K562 (cell line): Measurements from ENCODE around the gene MVB12B. TPM values are rescaled to one million over a fixed set of nuclear protein-coding genes. Genes with fewer than 3 reads are reported as not detected.

Experiments
- ATAC-seq: fragments of 200-7000 bp; cut with Tn5 transposase; 3 replicates; pipeline ENCODE4 v1.9.1; 2020; ENCODE audit warnings: moderate library complexity
- BruUV-seq: library from RNA; stranded (reverse); fragments of 400-500 nt; replicated peaks from 2 replicates; lab custom pipeline; 2021; lab: Mats Ljungman, UMichigan
- CTCF ChIA-PET: fragments of 300-600 bp; formaldehyde crosslinking; extraction: SDS; loops from one replicate; lab custom pipeline; 2021; ENCODE audit warnings: low intra/inter-chr PET ratio; lab: Yijun Ruan, JAX
- POLR2A ChIA-PET: fragments of 300-600, 350-650 bp; sonication (Branson Sonifier 250); formaldehyde crosslinking; extraction: SDS; loops from one replicate; lab custom pipeline; 2021; ENCODE audit warnings: antibody characterized with exemption, inconsistent platforms; lab: Yijun Ruan, JAX
- DNase-seq, 4 experiments: peaks; one replicate each; pipeline versions ENCODE4 v3.0.0 to v3.0.0-alpha.2; 2011 to 2018; ENCODE audit warnings: low spot score in 3 of 4, mixed read lengths in 3 of 4; ENCODE audit errors: extremely low read depth in 1 of 4
- FAIRE-seq: peaks from 2 replicates; lab custom pipeline; 2011; peaks lifted over from hg19 to GRCh38; lab: Jason Lieb, UNC
- H2AFZ ChIP-seq: 2 replicates; pipeline ENCODE4 v1.6.0; 2011; ENCODE audit warnings: low read depth, low read length, control low read depth, inconsistent platforms
- H3K27ac ChIP-seq: fragments of 200-600 bp; 3 replicates; pipeline ENCODE4 v1.8.0; 2011; ENCODE audit warnings: low read depth, mild to moderate bottlenecking, control low read depth, inconsistent platforms, low read length, moderate library complexity, mixed read lengths; ENCODE audit errors: extremely low read depth
- H3K27me3 ChIP-seq, 2 experiments: fragments of 300-600 bp in 1 of 2; 2 replicates in 1 of 2; 3 replicates in 1 of 2; pipeline versions ENCODE4 v1.6.0 to v1.8.0; 2011; ENCODE audit warnings: inconsistent platforms in 2 of 2, low read length in 2 of 2, mild to moderate bottlenecking in 1 of 2, mixed read lengths in 1 of 2, moderate library complexity in 1 of 2; ENCODE audit not compliant: control insufficient read depth in 2 of 2, insufficient read depth in 2 of 2
- H3K36me3 ChIP-seq: fragments of 300-600 bp; 3 replicates; pipeline ENCODE4 v1.8.0; 2011; ENCODE audit warnings: mild to moderate bottlenecking, low read length, inconsistent platforms; ENCODE audit not compliant: control insufficient read depth, insufficient read depth
- H3K4me1 ChIP-seq, 2 experiments: fragments of 200-600 bp in 1 of 2; replicated peaks in 1 of 2; 2 replicates in 1 of 2; 3 replicates in 1 of 2; pipeline versions ENCODE4 v1.5.1 to v1.8.0; 2011; ENCODE audit warnings: inconsistent platforms in 2 of 2, low read length in 2 of 2, mild to moderate bottlenecking in 1 of 2, mixed read lengths in 1 of 2, moderate library complexity in 1 of 2; ENCODE audit not compliant: control insufficient read depth in 2 of 2, insufficient read depth in 2 of 2
- H3K4me2 ChIP-seq: 2 replicates; pipeline ENCODE4 v1.6.1; 2011; ENCODE audit warnings: low read length, control low read depth, inconsistent platforms, mixed read lengths; ENCODE audit not compliant: insufficient read depth
- H3K4me3 ChIP-seq: fragments of 200-600 bp; sonication (generic), shearing (Covaris generic); 2 replicates; pipeline ENCODE4 v1.5.1; 2016; ENCODE audit warnings: control low read depth, inconsistent platforms
- H3K79me2 ChIP-seq: fragments of 200-600 bp; 3 replicates; pipeline ENCODE4 v1.8.0; 2011; ENCODE audit warnings: low read length, inconsistent platforms; ENCODE audit not compliant: control insufficient read depth, insufficient read depth
- H3K9ac ChIP-seq, 2 experiments: 2 replicates each; pipeline versions ENCODE4 v1.6.0 to v1.6.1; 2011; ENCODE audit warnings: low read depth in 2 of 2, low read length in 2 of 2, control low read depth in 1 of 2, inconsistent platforms in 1 of 2, mild to moderate bottlenecking in 1 of 2, mixed read lengths in 1 of 2; ENCODE audit not compliant: insufficient read depth in 1 of 2
- H3K9me1 ChIP-seq: one replicate; pipeline ENCODE4 v1.6.0; 2011; ENCODE audit warnings: inconsistent platforms, mild to moderate bottlenecking, low read length, moderate library complexity; ENCODE audit not compliant: control insufficient read depth, insufficient read depth
- H3K9me3 ChIP-seq: replicated peaks from 2 replicates; pipeline ENCODE4 v1.5.1; 2011; ENCODE audit warnings: low read depth, low read length, inconsistent platforms; ENCODE audit not compliant: control insufficient read depth, insufficient read depth
- H4K20me1 ChIP-seq: replicated peaks from 2 replicates; pipeline ENCODE4 v1.6.1; 2011; ENCODE audit warnings: low read length, inconsistent platforms, mixed read lengths; ENCODE audit not compliant: control insufficient read depth, insufficient read depth
- PCBP2 ChIP-seq: fragments of 200-400 bp; formaldehyde crosslinking; IDR thresholded peaks from 2 replicates; pipeline ENCODE4 v1.6.1; 2018; ENCODE audit warnings: low read length, low read depth, mild to moderate bottlenecking, moderate library complexity; ENCODE audit not compliant: poor library complexity, severe bottlenecking
- SAFB ChIP-seq: fragments of 200-400 bp; formaldehyde crosslinking; IDR thresholded peaks from 2 replicates; pipeline ENCODE4 v1.6.1; 2017; ENCODE audit warnings: low read depth, low read length, borderline replicate concordance
- SMC3 ChIP-seq: conservative IDR thresholded peaks from 2 replicates; pipeline ENCODE4 v1.6.1; 2011; ENCODE audit warnings: low read depth, low read length, improper control_type of control experiment; ENCODE audit not compliant: insufficient read depth
- TEAD1 ChIP-seq, 2 experiments: fragments of 450-650 bp in 1 of 2; sonication (generic) in 1 of 2; formaldehyde crosslinking; IDR thresholded peaks; 2 replicates each; pipeline versions ENCODE4 v1.4.0 to v1.8.0; 2020 to 2022; ENCODE audit warnings: mild to moderate bottlenecking in 2 of 2, missing genetic modification reagents in 1 of 2
- YBX1 ChIP-seq: fragments of 450-650 bp; IDR thresholded peaks from 2 replicates; pipeline ENCODE4 v1.7.1; 2016; ENCODE audit warnings: mild to moderate bottlenecking
- ZNF764 ChIP-seq: fragments of 250-450 bp; sonication (Bioruptor Pico); IDR thresholded peaks from 2 replicates; pipeline ENCODE4 v1.4.0; 2020; ENCODE audit warnings: low read depth, mild to moderate bottlenecking, moderate library complexity
- WGBS: fragments of 100-300 bp; shearing (Covaris generic); methylation state at CpG from one replicate; pipeline ENCODE4 v1.1.6; 2016; ENCODE audit warnings: low coverage, mixed read lengths; ENCODE audit not compliant: insufficient coverage; ENCODE audit errors: missing lambda C conversion rate; 5-methylcytosine and 5-hydroxymethylcytosine counted together
- in situ Hi-C: fragments of 300-500 bp; cut with MboI; formaldehyde crosslinking; loops from 4 replicates; pipeline ENCODE4 v1.15.0; 2018; ENCODE audit warnings: inconsistent platforms, mixed read lengths
- intact Hi-C: fragments of 100-400 bp; cut with micrococcal nuclease; formaldehyde crosslinking; loops from 2 replicates; pipeline ENCODE4 v1.14.2; 2022
- polyA plus RNA-seq, 8 experiments: library from polyadenylated mRNA; depleted of rRNA in 4 of 8; stranded (reverse) in 5 of 8; unstranded in 3 of 8; fragments of >200 nt; fragmentation: Nextera tagmentation in 2 of 8; fragmentation: Illumina TruSeq in 1 of 8; extraction: Ambion mirVana in 2 of 8; extraction: Trizol in 1 of 8; gene quantifications; 2 replicates each; pipeline versions ENCODE4 v1.2.1 to v1.2.3, GENCODE V29; 2011 to 2014; ENCODE audit warnings: inconsistent platforms in 1 of 8, missing spikeins in 1 of 8
- total RNA-seq, 7 experiments: library from RNA; depleted of rRNA in 6 of 7; stranded (reverse); fragments of >200 nt in 6 of 7; fragmentation: Illumina TruSeq in 2 of 7; extraction: Trizol in 2 of 7; gene quantifications; 2 replicates each; pipeline versions ENCODE4 v1.2.1 to v1.2.3, GENCODE V29; 2011 to 2021; ENCODE audit warnings: low replicate concordance in 1 of 7
- TF ChIP-seq, protein P1 (sequence below): sonication (generic); formaldehyde crosslinking; IDR thresholded peaks from 2 replicates; pipeline ENCODE4 v1.8.0; 2022; ENCODE audit warnings: mild to moderate bottlenecking, low read depth, missing genetic modification reagents
- TF ChIP-seq, protein P2 (sequence below): sonication (generic); formaldehyde crosslinking; IDR thresholded peaks from 2 replicates; pipeline ENCODE4 v1.8.1; 2023; ENCODE audit warnings: mild to moderate bottlenecking, missing genetic modification reagents, moderate library complexity
- TF ChIP-seq, protein P3 (sequence below): IDR thresholded peaks from 2 replicates; pipeline ENCODE4 v1.6.1; 2014; ENCODE audit warnings: antibody characterized with exemption
- TF ChIP-seq, protein P4 (sequence below): fragments of 150-350 bp; conservative IDR thresholded peaks from 2 replicates; pipeline ENCODE4 v1.6.1; 2014; ENCODE audit warnings: low read length
- TF ChIP-seq, protein P5 (sequence below): fragments of 250-450 bp; sonication (Bioruptor Pico); IDR thresholded peaks from 2 replicates; pipeline ENCODE4 v1.4.0; 2020; ENCODE audit warnings: mild to moderate bottlenecking

Gene MVB12B
- total and polyA plus RNA-seq, 9 of the 15 experiments (the other 6 are each of a cell fraction or from before 2014, with no cell fraction given) = not detected

DNA sequence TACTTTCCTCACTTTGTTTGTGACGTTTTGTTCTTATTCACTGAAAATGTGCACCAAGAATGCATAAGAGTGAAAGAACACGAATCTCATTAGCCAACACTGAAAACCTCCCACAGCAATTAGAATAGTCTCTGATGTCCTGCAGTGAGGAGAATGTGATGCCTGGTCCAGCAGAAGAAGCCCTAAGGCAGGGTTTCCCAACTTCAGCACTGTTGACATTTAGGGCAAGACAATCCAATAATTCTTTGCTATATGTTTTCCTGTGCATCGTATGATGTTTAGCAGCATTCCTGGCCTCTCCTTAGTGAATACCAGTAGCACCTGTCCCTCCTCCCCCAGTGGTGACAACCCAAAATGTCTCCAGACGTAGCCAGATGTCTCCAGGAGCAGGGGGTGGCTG, 14.8 kb downstream of the MVB12B start (continued):
- TF ChIP-seq, protein P1, sequence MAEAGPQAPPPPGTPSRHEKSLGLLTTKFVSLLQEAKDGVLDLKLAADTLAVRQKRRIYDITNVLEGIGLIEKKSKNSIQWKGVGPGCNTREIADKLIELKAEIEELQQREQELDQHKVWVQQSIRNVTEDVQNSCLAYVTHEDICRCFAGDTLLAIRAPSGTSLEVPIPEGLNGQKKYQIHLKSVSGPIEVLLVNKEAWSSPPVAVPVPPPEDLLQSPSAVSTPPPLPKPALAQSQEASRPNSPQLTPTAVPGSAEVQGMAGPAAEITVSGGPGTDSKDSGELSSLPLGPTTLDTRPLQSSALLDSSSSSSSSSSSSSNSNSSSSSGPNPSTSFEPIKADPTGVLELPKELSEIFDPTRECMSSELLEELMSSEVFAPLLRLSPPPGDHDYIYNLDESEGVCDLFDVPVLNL = no peak
- TF ChIP-seq ZNF764 (no peak), SMC3 (no peak)

GRCh38 chr9:126341902-126342301, 15.3 kb downstream of the MVB12B start:
- intact Hi-C loops = no loop called here
- WGBS = 0% methylated on average over 4 of the region's 4 CpGs
- in situ Hi-C loops = no loop called here
- no peaks in the 10 kb centered on the region for H3K9me1 ChIP-seq
- no peak overlapping the region for H3K9ac ChIP-seq
- H3K36me3 ChIP-seq = no peaks in the 10 kb centered on the region
- CTCF ChIA-PET = no interaction called here
- H3K27me3 ChIP-seq = peaks cover 18 to 75% of the 10 kb centered on the region in 2 experiments; a peak in 4 of 5 replicates
- H3K79me2 ChIP-seq = no peaks in the 10 kb centered on the region
- ATAC-seq (no peak), FAIRE-seq (no peak), DNase-seq (no peak)
- TF ChIP-seq, protein P2, sequence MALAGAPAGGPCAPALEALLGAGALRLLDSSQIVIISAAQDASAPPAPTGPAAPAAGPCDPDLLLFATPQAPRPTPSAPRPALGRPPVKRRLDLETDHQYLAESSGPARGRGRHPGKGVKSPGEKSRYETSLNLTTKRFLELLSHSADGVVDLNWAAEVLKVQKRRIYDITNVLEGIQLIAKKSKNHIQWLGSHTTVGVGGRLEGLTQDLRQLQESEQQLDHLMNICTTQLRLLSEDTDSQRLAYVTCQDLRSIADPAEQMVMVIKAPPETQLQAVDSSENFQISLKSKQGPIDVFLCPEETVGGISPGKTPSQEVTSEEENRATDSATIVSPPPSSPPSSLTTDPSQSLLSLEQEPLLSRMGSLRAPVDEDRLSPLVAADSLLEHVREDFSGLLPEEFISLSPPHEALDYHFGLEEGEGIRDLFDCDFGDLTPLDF (CRISPR knock-in tag) = no peak
- TF ChIP-seq, protein P3, sequence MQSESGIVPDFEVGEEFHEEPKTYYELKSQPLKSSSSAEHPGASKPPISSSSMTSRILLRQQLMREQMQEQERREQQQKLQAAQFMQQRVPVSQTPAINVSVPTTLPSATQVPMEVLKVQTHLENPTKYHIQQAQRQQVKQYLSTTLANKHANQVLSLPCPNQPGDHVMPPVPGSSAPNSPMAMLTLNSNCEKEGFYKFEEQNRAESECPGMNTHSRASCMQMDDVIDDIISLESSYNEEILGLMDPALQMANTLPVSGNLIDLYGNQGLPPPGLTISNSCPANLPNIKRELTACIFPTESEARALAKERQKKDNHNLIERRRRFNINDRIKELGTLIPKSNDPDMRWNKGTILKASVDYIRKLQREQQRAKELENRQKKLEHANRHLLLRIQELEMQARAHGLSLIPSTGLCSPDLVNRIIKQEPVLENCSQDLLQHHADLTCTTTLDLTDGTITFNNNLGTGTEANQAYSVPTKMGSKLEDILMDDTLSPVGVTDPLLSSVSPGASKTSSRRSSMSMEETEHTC = no peak
- TF ChIP-seq, protein P4, sequence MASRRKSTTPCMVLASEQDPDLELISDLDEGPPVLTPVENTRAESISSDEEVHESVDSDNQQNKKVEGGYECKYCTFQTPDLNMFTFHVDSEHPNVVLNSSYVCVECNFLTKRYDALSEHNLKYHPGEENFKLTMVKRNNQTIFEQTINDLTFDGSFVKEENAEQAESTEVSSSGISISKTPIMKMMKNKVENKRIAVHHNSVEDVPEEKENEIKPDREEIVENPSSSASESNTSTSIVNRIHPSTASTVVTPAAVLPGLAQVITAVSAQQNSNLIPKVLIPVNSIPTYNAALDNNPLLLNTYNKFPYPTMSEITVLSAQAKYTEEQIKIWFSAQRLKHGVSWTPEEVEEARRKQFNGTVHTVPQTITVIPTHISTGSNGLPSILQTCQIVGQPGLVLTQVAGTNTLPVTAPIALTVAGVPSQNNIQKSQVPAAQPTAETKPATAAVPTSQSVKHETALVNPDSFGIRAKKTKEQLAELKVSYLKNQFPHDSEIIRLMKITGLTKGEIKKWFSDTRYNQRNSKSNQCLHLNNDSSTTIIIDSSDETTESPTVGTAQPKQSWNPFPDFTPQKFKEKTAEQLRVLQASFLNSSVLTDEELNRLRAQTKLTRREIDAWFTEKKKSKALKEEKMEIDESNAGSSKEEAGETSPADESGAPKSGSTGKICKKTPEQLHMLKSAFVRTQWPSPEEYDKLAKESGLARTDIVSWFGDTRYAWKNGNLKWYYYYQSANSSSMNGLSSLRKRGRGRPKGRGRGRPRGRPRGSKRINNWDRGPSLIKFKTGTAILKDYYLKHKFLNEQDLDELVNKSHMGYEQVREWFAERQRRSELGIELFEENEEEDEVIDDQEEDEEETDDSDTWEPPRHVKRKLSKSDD = no peak
- no peak for TF ChIP-seq YBX1
- TF ChIP-seq, protein P5, sequence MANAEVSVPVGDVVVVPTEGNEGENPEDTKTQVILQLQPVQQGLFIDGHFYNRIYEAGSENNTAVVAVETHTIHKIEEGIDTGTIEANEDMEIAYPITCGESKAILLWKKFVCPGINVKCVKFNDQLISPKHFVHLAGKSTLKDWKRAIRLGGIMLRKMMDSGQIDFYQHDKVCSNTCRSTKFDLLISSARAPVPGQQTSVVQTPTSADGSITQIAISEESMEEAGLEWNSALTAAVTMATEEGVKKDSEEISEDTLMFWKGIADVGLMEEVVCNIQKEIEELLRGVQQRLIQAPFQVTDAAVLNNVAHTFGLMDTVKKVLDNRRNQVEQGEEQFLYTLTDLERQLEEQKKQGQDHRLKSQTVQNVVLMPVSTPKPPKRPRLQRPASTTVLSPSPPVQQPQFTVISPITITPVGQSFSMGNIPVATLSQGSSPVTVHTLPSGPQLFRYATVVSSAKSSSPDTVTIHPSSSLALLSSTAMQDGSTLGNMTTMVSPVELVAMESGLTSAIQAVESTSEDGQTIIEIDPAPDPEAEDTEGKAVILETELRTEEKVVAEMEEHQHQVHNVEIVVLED = no peak
- no peak for TF ChIP-seq SAFB
- no peak for TF ChIP-seq TEAD1 (CRISPR knock-in tag; IDR thresholded peaks at IDR 0.05)
- TF ChIP-seq PCBP2 = no peak
- no peaks in the 10 kb centered on the region for H3K9me3 ChIP-seq
- peaks cover 0 to 5% of the 10 kb centered on the region in 2 experiments; a peak in 2 of 5 replicates for H3K4me1 ChIP-seq
- no peak overlapping the region for H3K4me3 ChIP-seq
- POLR2A ChIA-PET = interaction anchor here (0.5 to 0.6 kb wide), 4 partner anchors 10 to 1038 kb away, joined by 3 read pairs; no protein-coding TSS in a partner anchor
- no peak overlapping the region for H3K27ac ChIP-seq
- H3K4me2 ChIP-seq = no peak overlapping the region
- no peak overlapping the region for H2AFZ ChIP-seq
- no TSS peak for BruUV-seq
- H4K20me1 ChIP-seq = no peaks in the 10 kb centered on the region
